GM18951 (cell line): Measurements from ENCODE around the gene VWA1.

Experiments used
- POLR2A ChIP-seq: IDR thresholded peaks from 4 replicates; pipeline ENCODE4 v1.6.1; 2011; ENCODE audit warnings: mild to moderate bottlenecking; ENCODE audit not compliant: insufficient read length, insufficient read depth; ENCODE audit errors: extremely low read depth
- in situ Hi-C: fragments of 300-500 bp; cut with MboI; formaldehyde crosslinking; loops from one replicate; pipeline ENCODE4 v1.12.0; 2022; ENCODE audit warnings: low sequenced_read_pairs, mixed read lengths, inconsistent platforms; ENCODE audit not compliant: unreplicated experiment

The VWA1 gene

GRCh38 chr1:1435106-1435903 is at the start of gene VWA1:
Gene VWA1, plus strand, starts transcription at chr1:1435690. Its CDS starts 59 bp downstream, at chr1:1435749.
- TF ChIP-seq POLR2A = peak; percentile 49
- in situ Hi-C loops = no loop called here

GRCh38 chr1:1385931-1386330 is 49.6 kb upstream of the VWA1 start:
- no peak for TF ChIP-seq POLR2A
- in situ Hi-C loops = no loop called here

GRCh38 chr1:1387098-1388077 is 48.1 kb upstream of the VWA1 start:
- TF ChIP-seq POLR2A = no peak
- in situ Hi-C loops = no loop called here

GRCh38 chr1:1388078-1388472 is 47.4 kb upstream of the VWA1 start:
- no peak for TF ChIP-seq POLR2A
- in situ Hi-C loops = no loop called here

GRCh38 chr1:1390675-1391074 is 44.8 kb upstream of the VWA1 start:
- in situ Hi-C loops = no loop called here
- TF ChIP-seq POLR2A = no peak

GRCh38 chr1:1391225-1391624 is 44.3 kb upstream of the VWA1 start:
- no peak for TF ChIP-seq POLR2A
- in situ Hi-C loops = no loop called here

- TF ChIP-seq POLR2A = no peak
- in situ Hi-C loops = no loop called here
These were observed 42.5 kb upstream of the VWA1 start for GRCh38 chr1:1393014-1393413.

- in situ Hi-C loops = no loop called here
- no peak for TF ChIP-seq POLR2A
These were observed 42.1 kb upstream of the VWA1 start for GRCh38 chr1:1393428-1393827.

GRCh38 chr1:1394116-1394515 is 41.4 kb upstream of the VWA1 start:
- TF ChIP-seq POLR2A = no peak
- in situ Hi-C loops = no loop called here

GRCh38 chr1:1395166-1395565 is 40.3 kb upstream of the VWA1 start:
- in situ Hi-C loops = no loop called here
- no peak for TF ChIP-seq POLR2A

GRCh38 chr1:1397839-1398523 is 37.5 kb upstream of the VWA1 start:
- TF ChIP-seq POLR2A = no peak
- in situ Hi-C loops = no loop called here

GRCh38 chr1:1398677-1399186 is 36.8 kb upstream of the VWA1 start:
- TF ChIP-seq POLR2A = no peak
- in situ Hi-C loops = no loop called here

- TF ChIP-seq POLR2A = peak; percentile 95
These were observed 36.2 kb upstream of the VWA1 start, which contains the start of gene CCNL2 for GRCh38 chr1:1399187-1399871. Gene CCNL2, minus strand, starts transcription at chr1:1399335. Its CDS starts 29 bp downstream, at chr1:1399306.

More at GRCh38 chr1:1399187-1399871, 36.2 kb upstream of the VWA1 start, which contains the start of gene CCNL2:
- in situ Hi-C loops = no loop called here
